Activated T-cell treated with anti-CD3 and anti-CD28 coated beads, Interleukin-2, amount 50 U/mL, for 24 hours (primary cell): ENCODE measurements around the gene P3H4.

Source experiments
- DNase-seq: peaks from one replicate; pipeline ENCODE4 v3.0.0-alpha.2; 2020
- H3K27ac Mint-ChIP-seq: 2 replicates; pipeline ENCODE4 v1.8.0; 2020; ENCODE audit warnings: mild to moderate bottlenecking, mixed read lengths
- H3K27me3 Mint-ChIP-seq: 2 replicates; pipeline ENCODE4 v1.8.0; 2020; ENCODE audit warnings: mixed read lengths
- H3K36me3 Mint-ChIP-seq: 2 replicates; pipeline ENCODE4 v1.8.0; 2020; ENCODE audit warnings: low read depth, mixed read lengths
- H3K4me1 Mint-ChIP-seq: 2 replicates; pipeline ENCODE4 v1.8.0; 2020; ENCODE audit warnings: low read depth, mixed read lengths
- H3K4me3 Mint-ChIP-seq: 2 replicates; pipeline ENCODE4 v1.8.0; 2020; ENCODE audit warnings: mild to moderate bottlenecking, moderate library complexity, mixed read lengths
- H3K9me3 Mint-ChIP-seq: 2 replicates; pipeline ENCODE4 v1.8.0; 2020; ENCODE audit warnings: mixed read lengths

The P3H4 gene

GRCh38 chr17:41810659-41811548 is 845 bp downstream of the P3H4 start:
- DNase-seq = no peak
- no peaks in the 10 kb centered on the region for H3K9me3 Mint-ChIP-seq
- peaks cover 24% of the 10 kb centered on the region for H3K4me1 Mint-ChIP-seq
- no peak overlapping the region for H3K27ac Mint-ChIP-seq
- peak overlapping the region; percentile 68 for H3K4me3 Mint-ChIP-seq
- H3K36me3 Mint-ChIP-seq = no peaks in the 10 kb centered on the region
- H3K27me3 Mint-ChIP-seq = peaks cover 9% of the 10 kb centered on the region

GRCh38 chr17:41806685-41807445 is 4.9 kb downstream of the P3H4 start:
- Mint-ChIP-seq H3K9me3 (no peaks in the 10 kb centered on the region), H3K27me3 (no peaks in the 10 kb centered on the region), H3K4me3 (no peak overlapping the region), H3K27ac (no peak overlapping the region), H3K36me3 (no peaks in the 10 kb centered on the region), H3K4me1 (peaks cover 15% of the 10 kb centered on the region)
- no peak for DNase-seq

GRCh38 chr17:41803049-41804020 is 8.4 kb downstream of the P3H4 start:
- H3K4me1 Mint-ChIP-seq = peaks cover 4% of the 10 kb centered on the region
- H3K9me3 Mint-ChIP-seq = no peaks in the 10 kb centered on the region
- H3K36me3 Mint-ChIP-seq = no peaks in the 10 kb centered on the region
- no peak for DNase-seq
- no peaks in the 10 kb centered on the region for H3K27me3 Mint-ChIP-seq
- no peak overlapping the region for H3K4me3 Mint-ChIP-seq
- H3K27ac Mint-ChIP-seq = no peak overlapping the region

GRCh38 chr17:41801374-41802271 is 10.1 kb downstream of the P3H4 start:
- no peaks in the 10 kb centered on the region for H3K36me3 Mint-ChIP-seq
- DNase-seq = peak; percentile 84
- no peak overlapping the region for H3K4me3 Mint-ChIP-seq
- H3K4me1 Mint-ChIP-seq = peaks cover 4% of the 10 kb centered on the region
- H3K27me3 Mint-ChIP-seq = no peaks in the 10 kb centered on the region
- H3K9me3 Mint-ChIP-seq = no peaks in the 10 kb centered on the region
- no peak overlapping the region for H3K27ac Mint-ChIP-seq

- no peak overlapping the region for H3K27ac Mint-ChIP-seq
- H3K27me3 Mint-ChIP-seq = no peaks in the 10 kb centered on the region
- H3K9me3 Mint-ChIP-seq = no peaks in the 10 kb centered on the region
- no peak for DNase-seq
- no peaks in the 10 kb centered on the region for H3K36me3 Mint-ChIP-seq
- peaks cover 4% of the 10 kb centered on the region for H3K4me1 Mint-ChIP-seq
- H3K4me3 Mint-ChIP-seq = no peak overlapping the region
Observed at GRCh38 chr17:41800601-41801373, 11.0 kb downstream of the P3H4 start.

GRCh38 chr17:41799366-41799765 is 12.4 kb downstream of the P3H4 start:
- H3K27ac Mint-ChIP-seq = no peak overlapping the region

GRCh38 chr17:41797377-41797776 is 14.4 kb downstream of the P3H4 start:
- Mint-ChIP-seq H3K4me3 (no peak overlapping the region), H3K4me1 (peaks cover 4% of the 10 kb centered on the region), H3K9me3 (no peaks in the 10 kb centered on the region), H3K36me3 (no peaks in the 10 kb centered on the region), H3K27me3 (no peaks in the 10 kb centered on the region), H3K27ac (no peak overlapping the region)
- no peak for DNase-seq

More at GRCh38 chr17:41799366-41799765, 12.4 kb downstream of the P3H4 start:
- DNase-seq = no peak
- H3K4me3 Mint-ChIP-seq = no peak overlapping the region
- no peaks in the 10 kb centered on the region for H3K36me3 Mint-ChIP-seq
- no peaks in the 10 kb centered on the region for H3K9me3 Mint-ChIP-seq
- H3K27me3 Mint-ChIP-seq = no peaks in the 10 kb centered on the region
- peaks cover 4% of the 10 kb centered on the region for H3K4me1 Mint-ChIP-seq

- Mint-ChIP-seq H3K4me3 (no peak overlapping the region), H3K36me3 (no peaks in the 10 kb centered on the region), H3K4me1 (no peaks in the 10 kb centered on the region), H3K27me3 (no peaks in the 10 kb centered on the region), H3K27ac (peak overlapping the region; percentile 33), H3K9me3 (no peaks in the 10 kb centered on the region)
- no peak for DNase-seq
Observed at GRCh38 chr17:41796121-41796895, 15.4 kb downstream of the P3H4 start.

GRCh38 chr17:41794540-41794975 is 17.2 kb downstream of the P3H4 start:
- DNase-seq = no peak
- no peak overlapping the region for H3K27ac Mint-ChIP-seq
- peaks cover 3% of the 10 kb centered on the region for H3K4me1 Mint-ChIP-seq
- no peaks in the 10 kb centered on the region for H3K27me3 Mint-ChIP-seq
- no peaks in the 10 kb centered on the region for H3K36me3 Mint-ChIP-seq
- H3K9me3 Mint-ChIP-seq = no peaks in the 10 kb centered on the region
- H3K4me3 Mint-ChIP-seq = no peak overlapping the region

- Mint-ChIP-seq H3K36me3 (no peaks in the 10 kb centered on the region), H3K27ac (no peak overlapping the region), H3K27me3 (no peaks in the 10 kb centered on the region), H3K4me1 (peaks cover 4% of the 10 kb centered on the region), H3K9me3 (no peaks in the 10 kb centered on the region), H3K4me3 (no peak overlapping the region)
- no peak for DNase-seq
Observed at GRCh38 chr17:41793784-41794539, 17.8 kb downstream of the P3H4 start.

- Mint-ChIP-seq H3K4me3 (no peak overlapping the region), H3K36me3 (no peaks in the 10 kb centered on the region), H3K27ac (no peak overlapping the region)
Observed at GRCh38 chr17:41792845-41793783, 18.6 kb downstream of the P3H4 start.

More at GRCh38 chr17:41792845-41793783, 18.6 kb downstream of the P3H4 start:
- peaks cover 10% of the 10 kb centered on the region for H3K4me1 Mint-ChIP-seq
- H3K27me3 Mint-ChIP-seq = peaks cover 2% of the 10 kb centered on the region
- no peaks in the 10 kb centered on the region for H3K9me3 Mint-ChIP-seq
- no peak for DNase-seq
